Spleen (tissue), 11 donors: ENCODE data around the gene SESN2. TPM values are rescaled to one million over a fixed set of nuclear protein-coding genes. Genes with fewer than 3 reads are reported as not detected.
A peak's percentile ranks its signal among the peaks of the same experiment; 100 is the strongest.

ENCODE experiments used
- DNase-seq: peaks from one replicate; pipeline ENCODE4 v3.0.0-alpha.2; 2020
- H3K27ac ChIP-seq, 8 donors: fragments of 200-600 bp; sonication (generic) in 7 of 8; 1 replicate in 4 of 8; 2 replicates in 4 of 8; pipeline versions ENCODE4 v1.5.0 to v1.8.0; 2016 to 2021; ENCODE audit warnings: inconsistent platforms in 4 of 8, mild to moderate bottlenecking in 4 of 8, moderate library complexity in 1 of 8
- H3K27me3 ChIP-seq, 7 donors: fragments of 200-600 bp; sonication (generic) in 6 of 7; replicated peaks in 1 of 7; 1 replicate in 4 of 7; 2 replicates in 3 of 7; pipeline versions ENCODE4 v1.5.0 to v1.8.0; 2016 to 2021; ENCODE audit warnings: inconsistent platforms in 3 of 7, mild to moderate bottlenecking in 1 of 7
- H3K36me3 ChIP-seq, 6 donors: fragments of 200-600 bp; sonication (generic) in 5 of 6; 1 replicate in 4 of 6; 2 replicates in 2 of 6; pipeline versions ENCODE4 v1.5.0 to v1.8.0; 2016 to 2021; ENCODE audit warnings: inconsistent platforms in 2 of 6
- H3K4me1 ChIP-seq, 6 donors: fragments of 200-600 bp; sonication (generic) in 5 of 6; 1 replicate in 3 of 6; 2 replicates in 3 of 6; pipeline versions ENCODE4 v1.5.0 to v1.8.0; 2016 to 2021; ENCODE audit warnings: inconsistent platforms in 3 of 6
- H3K4me3 ChIP-seq, 8 donors: fragments of 200-600 bp; sonication (generic) in 7 of 8; 1 replicate in 4 of 8; 2 replicates in 4 of 8; pipeline versions ENCODE4 v1.5.0 to v1.8.0; 2016 to 2021; ENCODE audit warnings: inconsistent platforms in 4 of 8, mild to moderate bottlenecking in 4 of 8, moderate library complexity in 2 of 8
- H3K9me3 ChIP-seq, 8 donors: fragments of 200-600 bp; sonication (generic) in 7 of 8; 1 replicate in 4 of 8; 2 replicates in 4 of 8; pipeline versions ENCODE4 v1.5.0 to v1.8.0; 2016 to 2021; ENCODE audit warnings: inconsistent platforms in 4 of 8
- CTCF ChIP-seq, 11 experiments: fragments of 200-600 bp in 7 of 11; fragments of 450-650 bp in 4 of 11; sonication (generic) in 4 of 11; IDR thresholded peaks in 8 of 11; conservative IDR thresholded peaks in 3 of 11; 1 replicate in 7 of 11; 2 replicates in 4 of 11; pipeline versions ENCODE4 v1.4.0 to v1.8.0; 2016 to 2021; ENCODE audit warnings: antibody characterized with exemption in 11 of 11, inconsistent platforms in 4 of 11, mild to moderate bottlenecking in 1 of 11
- POLR2A ChIP-seq, 3 donors: fragments of 450-650 bp; IDR thresholded peaks; one replicate each; pipeline ENCODE4 v1.5.1; 2017; ENCODE audit warnings: antibody characterized with exemption in 3 of 3, mild to moderate bottlenecking in 1 of 3
- POLR2AphosphoS5 ChIP-seq, 3 donors: sonication (generic); formaldehyde crosslinking; IDR thresholded peaks; one replicate each; pipeline ENCODE4 v1.5.1; 2017; ENCODE audit warnings: antibody characterized with exemption in 3 of 3
- WGBS, 5 donors: extraction: QIAGEN DNeasy Blood & Tissue Kit in 3 of 5; methylation state at CpG; one replicate each; pipeline versions ENCODE4 v1.1.5 to v1.1.7; 2013 to 2018; 5-methylcytosine and 5-hydroxymethylcytosine counted together
- intact Hi-C: fragments of 100-400 bp; cut with DNase I; formaldehyde crosslinking; loops from one replicate; pipeline ENCODE4 v1.15.0; 2023; ENCODE audit warnings: low total_unique reads
- polyA plus RNA-seq, 3 donors: library from polyadenylated mRNA; stranded (reverse); fragments of 200-250 nt; gene quantifications; one replicate each; pipeline ENCODE4 v1.2.1, GENCODE V29; 2013
- total RNA-seq, 7 donors: library from RNA; depleted of rRNA in 3 of 7; stranded (reverse); fragments of >200 nt in 3 of 7; fragmentation: NEBNext Ultra II Directional in 4 of 7; extraction: Animal tissue kit (Norgen Biotek cat#: 25700) in 4 of 7; gene quantifications; one replicate each; pipeline versions ENCODE4 v1.1.0 to v1.2.1, GENCODE V29; 2016 to 2021
- donor health status: healthy with polysubstance abuse.
- donor health status: DM: no; HTN: no; CAD: no; lungs with moderate emphysema.
- donor health status: DM: no; HTN: no; CAD: no.
- donor health status: Bipolar disorder and iron deficiency.
- donor health status: healthy.
- donor health status: DM: no; HTN: no; CAD: no.
- donor health status: DM: yes; HTN: yes; CAD: no.

Gene SESN2
- total and polyA plus RNA-seq, 10 donors: 2.4 to 16.7 (median 8.2) TPM

GRCh38 chr1:28302247-28302646 is 42.9 kb downstream of the SESN2 start:
- H3K9me3 ChIP-seq: no peaks in the 10 kb centered on the region
- peaks cover 0 to 9% (median 0%) of the 10 kb centered on the region in 6 donors for H3K4me1 ChIP-seq
- TF ChIP-seq POLR2AphosphoS5 (IDR thresholded peaks at IDR 0.05) (no peak), POLR2A (IDR thresholded peaks at IDR 0.05) (no peak), CTCF (IDR thresholded peaks at IDR 0.05 in 8 of 11, conservative IDR thresholded peaks at IDR 0.05 in 3 of 11) (no peak)
- H3K4me3 ChIP-seq: no peak overlapping the region
- intact Hi-C loops: no loop called here
- 68 to 85% (median 72%) methylated on average over 5 of the region's 5 CpGs for WGBS, 5 donors
- no peaks in the 10 kb centered on the region for H3K36me3 ChIP-seq
- no peak overlapping the region for H3K27ac ChIP-seq
- DNase-seq: no peak
- no peaks in the 10 kb centered on the region for H3K27me3 ChIP-seq

GRCh38 chr1:28306301-28306949 is 47.1 kb downstream of the SESN2 start:
- no peak for TF ChIP-seq CTCF (IDR thresholded peaks at IDR 0.05 in 8 of 11, conservative IDR thresholded peaks at IDR 0.05 in 3 of 11)
- no peak for TF ChIP-seq POLR2AphosphoS5 (IDR thresholded peaks at IDR 0.05)
- TF ChIP-seq POLR2A (IDR thresholded peaks at IDR 0.05): no peak
- Histone ChIP-seq H3K27ac (peak overlapping the region in 1 of 8 donors; percentile 38), H3K9me3 (no peaks in the 10 kb centered on the region), H3K27me3 (peaks cover 0 to 8% (median 0%) of the 10 kb centered on the region in 7 donors), H3K36me3 (no peaks in the 10 kb centered on the region), H3K4me3 (no peak overlapping the region), H3K4me1 (peaks cover 0 to 9% (median 0%) of the 10 kb centered on the region in 6 donors)
- no peak for DNase-seq
- intact Hi-C loops: no loop called here
- 24 to 51% (median 32%) methylated on average over 2 of the region's 2 CpGs for WGBS, 5 donors

GRCh38 chr1:28308750-28309149 is 49.4 kb downstream of the SESN2 start:
- Histone ChIP-seq H3K4me3 (no peak overlapping the region), H3K9me3 (no peaks in the 10 kb centered on the region), H3K27me3 (peaks cover 0 to 8% (median 0%) of the 10 kb centered on the region in 7 donors), H3K4me1 (peaks cover 0 to 14% (median 0%) of the 10 kb centered on the region in 6 donors), H3K27ac (no peak overlapping the region), H3K36me3 (no peaks in the 10 kb centered on the region)
- no peak for DNase-seq
- intact Hi-C loops: no loop called here
- TF ChIP-seq POLR2AphosphoS5 (IDR thresholded peaks at IDR 0.05) (no peak), POLR2A (IDR thresholded peaks at IDR 0.05) (no peak), CTCF (IDR thresholded peaks at IDR 0.05 in 8 of 11, conservative IDR thresholded peaks at IDR 0.05 in 3 of 11) (no peak)
- 84 to 96% (median 90%) methylated on average over 3 of the region's 3 CpGs for WGBS, 5 donors

- DNase-seq: no peak
- Histone ChIP-seq H3K27me3 (peaks cover 0 to 8% (median 0%) of the 10 kb centered on the region in 7 donors), H3K36me3 (no peaks in the 10 kb centered on the region), H3K4me1 (peaks cover 0 to 15% (median 2%) of the 10 kb centered on the region in 6 donors), H3K9me3 (no peaks in the 10 kb centered on the region), H3K27ac (no peak overlapping the region), H3K4me3 (no peak overlapping the region)
- TF ChIP-seq POLR2AphosphoS5 (IDR thresholded peaks at IDR 0.05): no peak
- no peak for TF ChIP-seq CTCF (IDR thresholded peaks at IDR 0.05 in 8 of 11, conservative IDR thresholded peaks at IDR 0.05 in 3 of 11)
- no peak for TF ChIP-seq POLR2A (IDR thresholded peaks at IDR 0.05)
- 65 to 88% (median 83%) methylated on average over 2 of the region's 2 CpGs for WGBS, 5 donors
- intact Hi-C loops: no loop called here
Observed at GRCh38 chr1:28309702-28310101, 50.4 kb downstream of the SESN2 start.
